CD8-positive, alpha-beta memory T cell (primary cell): ENCODE data around the gene NEB. TPM values are rescaled to one million over a fixed set of nuclear protein-coding genes. Genes with fewer than 3 reads are reported as not detected.

ENCODE experiments used
- CTCF ChIA-PET: fragments of 350-600 bp; sonication (Branson Sonifier 250); formaldehyde crosslinking; loops from one replicate; lab custom pipeline; 2021; ENCODE audit warnings: antibody characterized with exemption; lab: Charles Lee
- POLR2A ChIA-PET: fragments of 350-600 bp; sonication (Branson Sonifier 250); formaldehyde crosslinking; loops from one replicate; lab custom pipeline; 2021; ENCODE audit warnings: antibody characterized with exemption; lab: Charles Lee
- DNase-seq, 5 donors: peaks; one replicate each; pipeline versions ENCODE4 v3.0.0 to v3.0.0-alpha.2; 2020 to 2022; ENCODE audit warnings: mixed read lengths in 1 of 5
- H3K27ac ChIP-seq: one replicate; pipeline ENCODE4 v1.7.0; 2013; ENCODE audit warnings: low read depth, mild to moderate bottlenecking, low read length, moderate library complexity
- H3K27me3 ChIP-seq: 2 replicates; pipeline ENCODE4 v1.7.0; 2013; ENCODE audit warnings: low read length, mild to moderate bottlenecking; ENCODE audit not compliant: insufficient read depth, poor library complexity, severe bottlenecking
- H3K36me3 ChIP-seq: 2 replicates; pipeline ENCODE4 v1.7.0; 2013; ENCODE audit warnings: mild to moderate bottlenecking, low read length, moderate library complexity; ENCODE audit not compliant: insufficient read depth
- H3K4me1 ChIP-seq: 2 replicates; pipeline ENCODE4 v1.7.0; 2013; ENCODE audit warnings: mild to moderate bottlenecking, low read length, moderate library complexity; ENCODE audit not compliant: insufficient read depth
- H3K4me3 ChIP-seq: 2 replicates; pipeline ENCODE4 v1.7.0; 2013; ENCODE audit warnings: mild to moderate bottlenecking, low read length
- H3K9me3 ChIP-seq: 2 replicates; pipeline ENCODE4 v1.7.0; 2013; ENCODE audit warnings: mild to moderate bottlenecking, low read length
- H3K27ac Mint-ChIP-seq, 8 donors: one replicate each; pipeline ENCODE4 v1.8.0; 2020 to 2021; ENCODE audit warnings: mixed read lengths in 8 of 8, mild to moderate bottlenecking in 6 of 8, inconsistent platforms in 3 of 8, moderate library complexity in 3 of 8
- H3K27me3 Mint-ChIP-seq, 2 donors: one replicate each; pipeline ENCODE4 v1.8.0; 2020 to 2021; ENCODE audit warnings: mixed read lengths in 2 of 2, mild to moderate bottlenecking in 1 of 2, moderate library complexity in 1 of 2
- H3K36me3 Mint-ChIP-seq, 3 donors: one replicate each; pipeline ENCODE4 v1.8.0; 2020 to 2021; ENCODE audit warnings: mixed read lengths in 3 of 3, inconsistent platforms in 1 of 3, mild to moderate bottlenecking in 1 of 3
- H3K4me1 Mint-ChIP-seq, 3 donors: one replicate each; pipeline ENCODE4 v1.8.0; 2020 to 2021; ENCODE audit warnings: mixed read lengths in 3 of 3, inconsistent platforms in 1 of 3, mild to moderate bottlenecking in 1 of 3
- H3K4me3 Mint-ChIP-seq, 7 donors: one replicate each; pipeline ENCODE4 v1.8.0; 2020 to 2021; ENCODE audit warnings: mixed read lengths in 7 of 7, mild to moderate bottlenecking in 6 of 7, moderate library complexity in 4 of 7, inconsistent platforms in 2 of 7
- H3K9me3 Mint-ChIP-seq, 5 donors: one replicate each; pipeline ENCODE4 v1.8.0; 2020 to 2022; ENCODE audit warnings: mixed read lengths in 5 of 5, mild to moderate bottlenecking in 3 of 5, moderate library complexity in 2 of 5, inconsistent platforms in 1 of 5
- polyA plus RNA-seq: library from polyadenylated mRNA; unstranded; fragments of 300-500 nt; fragmentation: Illumina TruSeq; gene quantifications from one replicate; pipeline ENCODE4 v1.2.3, GENCODE V29; 2021
- total RNA-seq, 2 experiments: library from RNA; stranded (reverse); gene quantifications; one replicate each; pipeline ENCODE4 v1.2.3, GENCODE V29; 2021

Gene NEB, protein sequence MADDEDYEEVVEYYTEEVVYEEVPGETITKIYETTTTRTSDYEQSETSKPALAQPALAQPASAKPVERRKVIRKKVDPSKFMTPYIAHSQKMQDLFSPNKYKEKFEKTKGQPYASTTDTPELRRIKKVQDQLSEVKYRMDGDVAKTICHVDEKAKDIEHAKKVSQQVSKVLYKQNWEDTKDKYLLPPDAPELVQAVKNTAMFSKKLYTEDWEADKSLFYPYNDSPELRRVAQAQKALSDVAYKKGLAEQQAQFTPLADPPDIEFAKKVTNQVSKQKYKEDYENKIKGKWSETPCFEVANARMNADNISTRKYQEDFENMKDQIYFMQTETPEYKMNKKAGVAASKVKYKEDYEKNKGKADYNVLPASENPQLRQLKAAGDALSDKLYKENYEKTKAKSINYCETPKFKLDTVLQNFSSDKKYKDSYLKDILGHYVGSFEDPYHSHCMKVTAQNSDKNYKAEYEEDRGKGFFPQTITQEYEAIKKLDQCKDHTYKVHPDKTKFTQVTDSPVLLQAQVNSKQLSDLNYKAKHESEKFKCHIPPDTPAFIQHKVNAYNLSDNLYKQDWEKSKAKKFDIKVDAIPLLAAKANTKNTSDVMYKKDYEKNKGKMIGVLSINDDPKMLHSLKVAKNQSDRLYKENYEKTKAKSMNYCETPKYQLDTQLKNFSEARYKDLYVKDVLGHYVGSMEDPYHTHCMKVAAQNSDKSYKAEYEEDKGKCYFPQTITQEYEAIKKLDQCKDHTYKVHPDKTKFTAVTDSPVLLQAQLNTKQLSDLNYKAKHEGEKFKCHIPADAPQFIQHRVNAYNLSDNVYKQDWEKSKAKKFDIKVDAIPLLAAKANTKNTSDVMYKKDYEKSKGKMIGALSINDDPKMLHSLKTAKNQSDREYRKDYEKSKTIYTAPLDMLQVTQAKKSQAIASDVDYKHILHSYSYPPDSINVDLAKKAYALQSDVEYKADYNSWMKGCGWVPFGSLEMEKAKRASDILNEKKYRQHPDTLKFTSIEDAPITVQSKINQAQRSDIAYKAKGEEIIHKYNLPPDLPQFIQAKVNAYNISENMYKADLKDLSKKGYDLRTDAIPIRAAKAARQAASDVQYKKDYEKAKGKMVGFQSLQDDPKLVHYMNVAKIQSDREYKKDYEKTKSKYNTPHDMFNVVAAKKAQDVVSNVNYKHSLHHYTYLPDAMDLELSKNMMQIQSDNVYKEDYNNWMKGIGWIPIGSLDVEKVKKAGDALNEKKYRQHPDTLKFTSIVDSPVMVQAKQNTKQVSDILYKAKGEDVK (N-terminal part only)
- under 1 TPM; 0.29 to 0.31 TPM for total RNA-seq
- 0.10 TPM for polyA plus RNA-seq

- POLR2A ChIA-PET = no interaction called here
Observed at GRCh38 chr2:151733771-151734672, at the start of gene NEB. Gene NEB (minus strand): TSS chr2:151734476. CDS start chr2:151733156, 1,320 bp downstream.

GRCh38 chr2:151783133-151783520, 48.9 kb upstream of the NEB start:
- H3K27me3 Mint-ChIP-seq = no peaks in the 10 kb centered on the region

More at GRCh38 chr2:151733771-151734672, at the start of gene NEB:
- Histone ChIP-seq H3K9me3 (peaks cover 1% of the 10 kb centered on the region), H3K36me3 (no peaks in the 10 kb centered on the region), H3K27ac (no peak within 1 kb of the TSS), H3K27me3 (no peaks in the 10 kb centered on the region), H3K4me1 (no peaks in the 10 kb centered on the region), H3K4me3 (no peak within 1 kb of the TSS)
- H3K36me3 Mint-ChIP-seq = peaks cover 0 to 3% (median 0%) of the 10 kb centered on the region in 3 donors
- H3K27me3 Mint-ChIP-seq = no peaks in the 10 kb centered on the region
- DNase-seq = no peak
- no peaks in the 10 kb centered on the region for H3K9me3 Mint-ChIP-seq
- H3K4me1 Mint-ChIP-seq = no peaks in the 10 kb centered on the region
- CTCF ChIA-PET = no interaction called here
- peak within 1 kb of the TSS in 1 of 8 donors; percentile 33 for H3K27ac Mint-ChIP-seq
- H3K4me3 Mint-ChIP-seq = no peak within 1 kb of the TSS

GRCh38 chr2:151782378-151783132, 48.3 kb upstream of the NEB start:
- H3K4me3 ChIP-seq = no peak overlapping the region
- H3K36me3 Mint-ChIP-seq = peaks cover 22 to 55% (median 38%) of the 10 kb centered on the region in 3 donors

More at GRCh38 chr2:151783133-151783520, 48.9 kb upstream of the NEB start:
- Mint-ChIP-seq H3K36me3 (peaks cover 19 to 54% (median 39%) of the 10 kb centered on the region in 3 donors), H3K4me3 (no peak overlapping the region), H3K4me1 (no peaks in the 10 kb centered on the region), H3K27ac (peak overlapping the region in 1 of 8 donors; percentile 4), H3K9me3 (peaks cover 0 to 11% (median 3%) of the 10 kb centered on the region in 5 donors)
- Histone ChIP-seq H3K36me3 (peaks cover 6% of the 10 kb centered on the region), H3K9me3 (no peaks in the 10 kb centered on the region), H3K4me1 (no peaks in the 10 kb centered on the region), H3K4me3 (no peak overlapping the region), H3K27me3 (no peaks in the 10 kb centered on the region), H3K27ac (no peak overlapping the region)
- CTCF ChIA-PET = no interaction called here
- POLR2A ChIA-PET = no interaction called here
- DNase-seq = no peak

GRCh38 chr2:151781642-151782041, 47.4 kb upstream of the NEB start:
- DNase-seq = no peak
- Histone ChIP-seq H3K27ac (no peak overlapping the region), H3K27me3 (no peaks in the 10 kb centered on the region), H3K4me3 (no peak overlapping the region), H3K4me1 (no peaks in the 10 kb centered on the region), H3K9me3 (no peaks in the 10 kb centered on the region), H3K36me3 (peaks cover 6% of the 10 kb centered on the region)
- H3K36me3 Mint-ChIP-seq = peaks cover 32 to 64% (median 44%) of the 10 kb centered on the region in 3 donors
- H3K27ac Mint-ChIP-seq = peak overlapping the region in 2 of 8 donors; percentile 59 to 60
- H3K4me1 Mint-ChIP-seq = no peaks in the 10 kb centered on the region
- no peaks in the 10 kb centered on the region for H3K27me3 Mint-ChIP-seq
- CTCF ChIA-PET = no interaction called here
- no peak overlapping the region for H3K4me3 Mint-ChIP-seq
- peaks cover 0 to 11% (median 3%) of the 10 kb centered on the region in 5 donors for H3K9me3 Mint-ChIP-seq
- POLR2A ChIA-PET = no interaction called here

More at GRCh38 chr2:151782378-151783132, 48.3 kb upstream of the NEB start:
- Histone ChIP-seq H3K27ac (no peak overlapping the region), H3K27me3 (no peaks in the 10 kb centered on the region), H3K9me3 (no peaks in the 10 kb centered on the region), H3K4me1 (no peaks in the 10 kb centered on the region), H3K36me3 (peaks cover 6% of the 10 kb centered on the region)
- Mint-ChIP-seq H3K27ac (peak overlapping the region in 1 of 8 donors; percentile 46), H3K4me3 (no peak overlapping the region), H3K27me3 (no peaks in the 10 kb centered on the region), H3K4me1 (no peaks in the 10 kb centered on the region), H3K9me3 (peaks cover 0 to 11% (median 3%) of the 10 kb centered on the region in 5 donors)
- ChIA-PET CTCF (no interaction called here), POLR2A (no interaction called here)
- no peak for DNase-seq

GRCh38 chr2:151780938-151781337, 46.7 kb upstream of the NEB start:
- Histone ChIP-seq H3K36me3 (peaks cover 6% of the 10 kb centered on the region), H3K27me3 (no peaks in the 10 kb centered on the region), H3K27ac (no peak overlapping the region), H3K9me3 (no peaks in the 10 kb centered on the region), H3K4me3 (no peak overlapping the region), H3K4me1 (no peaks in the 10 kb centered on the region)
- no peaks in the 10 kb centered on the region for H3K27me3 Mint-ChIP-seq
- H3K4me3 Mint-ChIP-seq = no peak overlapping the region
- no peaks in the 10 kb centered on the region for H3K4me1 Mint-ChIP-seq
- peak overlapping the region in 1 of 8 donors; percentile 19 for H3K27ac Mint-ChIP-seq
- CTCF ChIA-PET = no interaction called here
- H3K9me3 Mint-ChIP-seq = peaks cover 0 to 11% (median 3%) of the 10 kb centered on the region in 5 donors
- POLR2A ChIA-PET = no interaction called here
- H3K36me3 Mint-ChIP-seq = peaks cover 39 to 66% (median 49%) of the 10 kb centered on the region in 3 donors
- DNase-seq = no peak

DNA sequence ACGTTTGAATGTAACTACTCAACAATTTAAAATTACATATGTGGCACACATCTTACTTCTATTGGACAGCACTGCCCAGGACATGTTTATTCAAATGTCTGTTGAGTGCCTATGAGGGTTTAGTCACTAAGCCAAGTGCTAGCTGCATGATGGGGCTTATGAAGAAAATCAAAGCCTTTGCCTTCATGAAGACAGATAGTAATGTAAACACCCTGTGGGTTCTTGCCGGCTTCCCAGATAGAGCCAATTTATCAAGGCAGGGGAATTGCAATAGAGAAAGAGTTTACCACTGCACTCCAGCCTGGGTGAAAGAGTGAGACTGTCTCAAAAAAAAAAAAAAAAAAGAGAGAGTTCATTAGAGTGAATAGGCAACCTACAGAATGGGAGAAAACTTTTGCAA, 43.7 kb upstream of the NEB start:
- Histone ChIP-seq H3K9me3 (no peaks in the 10 kb centered on the region), H3K36me3 (peaks cover 6% of the 10 kb centered on the region), H3K27ac (no peak overlapping the region), H3K4me3 (no peak overlapping the region), H3K4me1 (no peaks in the 10 kb centered on the region), H3K27me3 (no peaks in the 10 kb centered on the region)
- ChIA-PET POLR2A (no interaction called here), CTCF (no interaction called here)
- no peak for DNase-seq
- no peaks in the 10 kb centered on the region for H3K27me3 Mint-ChIP-seq
- peaks cover 0 to 11% (median 3%) of the 10 kb centered on the region in 5 donors for H3K9me3 Mint-ChIP-seq
- no peak overlapping the region for H3K4me3 Mint-ChIP-seq
- H3K27ac Mint-ChIP-seq = peak overlapping the region in 1 of 8 donors; percentile 50
- peaks cover 39 to 55% (median 40%) of the 10 kb centered on the region in 3 donors for H3K36me3 Mint-ChIP-seq
- peaks cover 0 to 2% (median 0%) of the 10 kb centered on the region in 3 donors for H3K4me1 Mint-ChIP-seq
